NCI-H2196 treated with DMSO at 0.1 percent for 48 hours (cell line): ENCODE data around the gene CCDC61.

Experiments used
- DNase-seq: peaks from one replicate; lab custom pipeline; 2025; ENCODE audit not compliant: unreplicated experiment; lab: John Stamatoyannopoulos, UW

The CCDC61 gene

GRCh38 chr19:46015687-46016425 is 20.6 kb downstream of the CCDC61 start:
- DNase-seq, result no peak

- peak; percentile 65 for DNase-seq
Measured at GRCh38 chr19:46016426-46017094, 21.3 kb downstream of the CCDC61 start.

- no peak for DNase-seq
Measured at GRCh38 chr19:46017095-46017429, 21.8 kb downstream of the CCDC61 start.

- DNase-seq, result no peak
Measured at GRCh38 chr19:46017874-46018675, 22.8 kb downstream of the CCDC61 start.

GRCh38 chr19:46018729-46019251 is 23.5 kb downstream of the CCDC61 start:
- no peak for DNase-seq

GRCh38 chr19:46019270-46019669 is 24.0 kb downstream of the CCDC61 start:
- no peak for DNase-seq

- no peak for DNase-seq
Measured at GRCh38 chr19:46020819-46021125, 25.5 kb downstream of the CCDC61 start.

- DNase-seq, result peak; percentile 27
Measured at GRCh38 chr19:46021531-46022041, 26.3 kb downstream of the CCDC61 start.

GRCh38 chr19:46022061-46022430 is 26.8 kb downstream of the CCDC61 start:
- no peak for DNase-seq

GRCh38 chr19:46022431-46023310 is 27.4 kb downstream of the CCDC61 start, which contains the start of gene PGLYRP1:
Gene PGLYRP1, minus strand, starts transcription at chr19:46023053. Its CDS starts 32 bp downstream, at chr19:46023021.
- no peak for DNase-seq

GRCh38 chr19:46023311-46023779 is 28.1 kb downstream of the CCDC61 start:
- no peak for DNase-seq

GRCh38 chr19:46025835-46026234 is 30.6 kb downstream of the CCDC61 start:
- DNase-seq, result no peak

GRCh38 chr19:46030812-46031550 is 35.7 kb downstream of the CCDC61 start:
- DNase-seq, result no peak

- DNase-seq, result no peak
Measured at GRCh38 chr19:46031781-46032596, 36.7 kb downstream of the CCDC61 start.

- DNase-seq, result no peak
Measured at GRCh38 chr19:46032597-46033025, 37.3 kb downstream of the CCDC61 start.

- DNase-seq, result no peak
Measured at GRCh38 chr19:46033401-46033800, 38.1 kb downstream of the CCDC61 start.

- no peak for DNase-seq
Measured at GRCh38 chr19:46035546-46035945, 40.3 kb downstream of the CCDC61 start.

GRCh38 chr19:46035986-46036743 is 40.9 kb downstream of the CCDC61 start:
- no peak for DNase-seq
